Kidney epithelial cell (primary cell): Measurements from ENCODE around the gene SLFN12L. TPM values are rescaled to one million over a fixed set of nuclear protein-coding genes. Genes with fewer than 3 reads are reported as not detected.

Source experiments
- DNase-seq: peaks from one replicate; pipeline ENCODE4 v3.0.0-alpha.2; 2010; ENCODE audit warnings: low read depth
- H3K27me3 ChIP-seq: 2 replicates; pipeline ENCODE4 v1.6.0; 2011; ENCODE audit warnings: low read length; ENCODE audit not compliant: control insufficient read depth, insufficient read depth
- H3K36me3 ChIP-seq: 2 replicates; pipeline ENCODE4 v1.5.1; 2011; ENCODE audit warnings: low read length; ENCODE audit not compliant: control insufficient read depth, insufficient read depth
- H3K4me3 ChIP-seq: 2 replicates; pipeline ENCODE4 v1.5.1; 2011; ENCODE audit warnings: low read depth, mild to moderate bottlenecking, control low read depth, low read length
- total RNA-seq: library from RNA; depleted of rRNA; stranded (reverse); fragments of >200 nt; gene quantifications from 2 replicates; pipeline ENCODE4 v1.2.3, GENCODE V29; 2015
- TF ChIP-seq, protein P1 (sequence below): IDR thresholded peaks from 2 replicates; pipeline ENCODE4 v1.5.1; 2011; ENCODE audit warnings: mild to moderate bottlenecking, moderate library complexity, low read length, control low read depth, inconsistent platforms; ENCODE audit not compliant: insufficient read depth, poor library complexity, severe bottlenecking

The SLFN12L gene
- total RNA-seq, 1 donor from 2014 or later: not detected

DNA sequence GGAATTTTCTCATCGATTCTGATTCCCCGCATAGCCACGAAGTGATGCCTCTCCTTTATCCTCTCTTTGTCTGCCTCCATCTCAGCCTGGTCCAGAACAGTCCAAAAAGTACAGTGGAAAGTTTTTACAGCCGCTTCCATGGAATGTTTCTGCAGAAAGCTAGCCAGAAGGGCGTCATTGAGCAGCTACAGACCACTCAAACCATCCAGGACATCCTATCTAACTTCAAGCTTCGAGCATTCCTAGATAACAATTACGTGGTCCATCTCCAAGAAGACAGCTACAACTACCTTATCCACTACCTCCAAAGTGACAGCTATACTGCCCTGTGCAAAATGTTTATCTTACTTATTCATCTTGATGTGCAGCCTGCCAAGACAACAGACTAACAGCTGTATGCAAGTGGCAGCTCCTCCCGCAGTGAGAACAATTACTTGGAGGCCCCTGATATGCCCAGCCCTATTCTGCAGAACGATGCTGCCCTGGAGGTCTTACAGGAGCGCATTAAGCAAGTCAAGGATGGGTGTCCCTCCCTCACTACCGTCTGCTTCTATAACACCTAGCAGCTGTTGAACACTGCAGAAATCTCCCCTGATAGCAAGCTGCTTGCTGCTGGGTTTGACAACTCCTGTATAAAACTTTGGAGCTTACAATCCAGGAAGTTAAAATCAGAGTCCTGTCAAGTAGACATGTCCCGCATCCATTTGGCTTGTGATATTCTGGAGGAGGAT, 38.9 kb downstream of the SLFN12L start:
- TF ChIP-seq, protein P1, sequence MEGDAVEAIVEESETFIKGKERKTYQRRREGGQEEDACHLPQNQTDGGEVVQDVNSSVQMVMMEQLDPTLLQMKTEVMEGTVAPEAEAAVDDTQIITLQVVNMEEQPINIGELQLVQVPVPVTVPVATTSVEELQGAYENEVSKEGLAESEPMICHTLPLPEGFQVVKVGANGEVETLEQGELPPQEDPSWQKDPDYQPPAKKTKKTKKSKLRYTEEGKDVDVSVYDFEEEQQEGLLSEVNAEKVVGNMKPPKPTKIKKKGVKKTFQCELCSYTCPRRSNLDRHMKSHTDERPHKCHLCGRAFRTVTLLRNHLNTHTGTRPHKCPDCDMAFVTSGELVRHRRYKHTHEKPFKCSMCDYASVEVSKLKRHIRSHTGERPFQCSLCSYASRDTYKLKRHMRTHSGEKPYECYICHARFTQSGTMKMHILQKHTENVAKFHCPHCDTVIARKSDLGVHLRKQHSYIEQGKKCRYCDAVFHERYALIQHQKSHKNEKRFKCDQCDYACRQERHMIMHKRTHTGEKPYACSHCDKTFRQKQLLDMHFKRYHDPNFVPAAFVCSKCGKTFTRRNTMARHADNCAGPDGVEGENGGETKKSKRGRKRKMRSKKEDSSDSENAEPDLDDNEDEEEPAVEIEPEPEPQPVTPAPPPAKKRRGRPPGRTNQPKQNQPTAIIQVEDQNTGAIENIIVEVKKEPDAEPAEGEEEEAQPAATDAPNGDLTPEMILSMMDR: no peak
- no peak overlapping the region for H3K4me3 ChIP-seq
- peaks cover 50% of the 10 kb centered on the region for H3K27me3 ChIP-seq
- H3K36me3 ChIP-seq: no peaks in the 10 kb centered on the region
- no peak for DNase-seq

DNA sequence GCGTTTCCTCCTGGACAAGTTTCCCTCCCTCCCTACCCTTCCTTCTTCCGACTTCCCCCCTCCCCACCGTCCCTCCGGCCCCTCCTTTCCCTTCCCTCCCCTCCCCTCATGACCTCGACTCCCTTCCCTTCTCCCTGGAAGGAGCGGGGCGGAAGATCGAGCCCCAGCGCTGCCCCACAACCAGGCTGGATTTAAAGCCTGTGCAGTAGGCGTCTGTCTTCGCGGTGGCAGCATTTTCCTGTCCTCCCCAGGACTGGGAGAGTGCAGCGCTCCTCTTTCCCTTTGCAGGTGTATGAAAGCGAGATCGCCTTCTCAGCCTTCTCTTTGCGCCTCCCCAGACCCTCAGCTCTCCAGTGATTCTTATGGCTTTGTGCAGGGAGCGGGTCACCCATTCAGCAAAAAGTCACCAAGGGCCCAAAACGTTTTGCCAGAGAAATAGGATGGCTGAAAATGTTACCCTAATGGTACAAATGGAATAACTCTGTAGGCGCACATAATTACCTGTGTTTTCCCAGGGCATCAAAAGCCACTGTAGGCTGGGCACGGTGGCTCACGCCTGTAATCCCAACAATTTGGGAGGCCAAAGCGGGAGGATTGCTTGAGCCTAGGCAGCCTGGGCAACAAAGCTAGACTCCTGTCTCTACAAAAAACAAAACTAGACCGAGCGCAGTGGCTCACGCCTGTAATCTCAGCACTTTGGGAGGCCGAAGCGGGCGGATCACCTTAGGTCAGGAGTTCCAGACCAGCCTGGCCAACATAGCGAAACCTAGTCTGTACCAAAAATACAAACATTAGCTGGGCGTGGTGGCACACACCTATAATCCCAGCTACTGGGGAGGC, 40.8 kb downstream of the SLFN12L start:
- Histone ChIP-seq H3K4me3 (no peak overlapping the region), H3K36me3 (no peaks in the 10 kb centered on the region), H3K27me3 (peaks cover 62% of the 10 kb centered on the region)
- TF ChIP-seq, protein P1: no peak
- DNase-seq: no peak

DNA sequence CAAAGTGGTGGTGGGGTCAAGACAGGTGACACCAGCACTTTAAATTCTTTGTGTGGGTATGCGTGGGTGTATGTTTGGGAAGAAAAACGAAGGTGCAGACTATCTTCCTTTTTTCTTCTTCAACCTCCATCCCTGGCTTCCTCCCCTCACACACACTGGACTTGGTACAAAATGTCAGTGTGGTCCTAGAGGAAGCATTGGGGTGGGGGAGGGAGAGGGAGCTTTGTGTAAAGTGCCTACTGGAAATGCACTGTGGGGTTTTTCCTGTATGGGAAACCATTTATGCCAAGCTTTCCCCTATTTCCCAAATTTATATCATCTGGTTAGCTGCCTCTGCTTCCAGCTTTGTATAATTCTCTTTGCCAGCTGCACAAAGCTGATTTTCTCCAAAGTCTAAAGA, 44.4 kb downstream of the SLFN12L start:
- H3K27me3 ChIP-seq: peaks cover 79% of the 10 kb centered on the region

DNA sequence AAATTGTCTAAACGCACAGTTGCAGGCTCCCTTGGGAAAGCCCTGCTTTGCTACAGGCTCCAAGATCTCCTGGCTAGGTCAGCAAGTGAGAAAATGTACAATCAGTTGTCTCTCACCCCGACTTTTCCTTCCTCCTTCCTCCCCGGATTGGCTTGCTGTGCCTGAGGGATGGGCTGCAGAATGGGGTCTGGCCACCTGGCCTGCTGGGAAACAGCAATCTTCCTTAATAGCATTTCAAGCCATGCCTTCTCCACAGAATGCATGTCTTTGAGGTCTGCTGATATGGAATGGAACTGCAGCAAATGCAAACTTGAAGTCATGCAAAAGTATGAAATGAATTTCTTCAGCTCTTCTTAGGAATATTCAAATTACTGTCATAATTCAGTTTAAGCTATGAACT, 46.1 kb downstream of the SLFN12L start:
- Histone ChIP-seq H3K27me3 (peaks cover 80% of the 10 kb centered on the region), H3K4me3 (no peak overlapping the region), H3K36me3 (no peaks in the 10 kb centered on the region)
- no peak for DNase-seq
- TF ChIP-seq, protein P1: no peak

More for the DNA sequence above, 44.4 kb downstream of the SLFN12L start:
- TF ChIP-seq, protein P1: no peak
- no peak for DNase-seq
- no peak overlapping the region for H3K4me3 ChIP-seq
- no peaks in the 10 kb centered on the region for H3K36me3 ChIP-seq

DNA sequence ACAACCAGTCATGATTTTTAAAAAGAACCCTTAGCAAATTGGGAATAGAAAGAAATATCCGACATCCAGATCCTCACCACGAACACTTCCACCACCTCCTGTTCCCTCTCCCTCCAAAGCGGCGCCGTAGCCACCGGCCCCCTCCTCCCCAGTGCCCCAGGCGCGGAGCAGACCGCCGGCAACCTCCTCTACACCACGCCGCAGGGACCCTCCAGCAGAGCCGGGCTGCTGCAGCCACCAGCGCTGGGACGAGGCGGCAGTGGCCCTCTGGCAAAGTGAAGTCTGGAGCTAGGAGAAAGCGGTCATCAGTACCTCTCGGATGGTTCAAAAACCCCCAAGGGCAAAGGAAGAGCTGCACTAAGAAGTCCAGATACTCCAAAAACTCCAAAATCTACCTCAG, 47.5 kb downstream of the SLFN12L start:
- Histone ChIP-seq H3K27me3 (peaks cover 70% of the 10 kb centered on the region), H3K4me3 (no peak overlapping the region), H3K36me3 (no peaks in the 10 kb centered on the region)
- TF ChIP-seq, protein P1: no peak
- no peak for DNase-seq
